ENCODE results near the gene LRRK1.

The LRRK1 gene

GRCh38 chr15:100898661-100899462 lies 20.3 kb upstream of the LRRK1 start:
- Histone ChIP-seq H3K27ac (ENCODE audit: low read depth, low read length, poor library complexity, severe bottlenecking) (no peak overlapping the region), H3K4me3 (ENCODE audit: low read depth, low read length, poor library complexity, severe bottlenecking) (no peak overlapping the region), H3K4me1 (ENCODE audit: insufficient read depth, low read length, severe bottlenecking) (peaks cover 12% of the 10 kb centered on the region), H2AFZ (ENCODE audit: low read length) (no peak overlapping the region), H4K20me1 (ENCODE audit: insufficient read depth, low read length) (no peaks in the 10 kb centered on the region), H3F3A (ENCODE audit: insufficient read depth, low read length) (no peaks in the 10 kb centered on the region), H3K9ac (ENCODE audit: low read length) (no peak overlapping the region), H3K9me2 (ENCODE audit: low read depth, low read length) (no peaks in the 10 kb centered on the region), H3K27me3 (ENCODE audit: insufficient read depth, low read length) (no peaks in the 10 kb centered on the region), H3K36me3 (ENCODE audit: insufficient read depth, low read length) (no peaks in the 10 kb centered on the region), H3K9me3 (ENCODE audit: low read length) (no peaks in the 10 kb centered on the region), H3K79me2 (ENCODE audit: insufficient read depth, low read length) (no peaks in the 10 kb centered on the region), H3K4me2 (ENCODE audit: low read length) (no peak overlapping the region)
- no peak for TF ChIP-seq EZH2 (IDR thresholded peaks at IDR 0.05; ENCODE audit: borderline replicate concordance, low read length)
- TF ChIP-seq CTCF (IDR thresholded peaks at IDR 0.05; ENCODE audit: low read length), result no peak

- Histone ChIP-seq H2AFZ (ENCODE audit: low read length) (no peak overlapping the region), H3K4me1 (ENCODE audit: insufficient read depth, low read length, severe bottlenecking) (peaks cover 12% of the 10 kb centered on the region), H3K79me2 (ENCODE audit: insufficient read depth, low read length) (no peaks in the 10 kb centered on the region), H3F3A (ENCODE audit: insufficient read depth, low read length) (no peaks in the 10 kb centered on the region), H3K9me2 (ENCODE audit: low read depth, low read length) (no peaks in the 10 kb centered on the region), H3K4me2 (ENCODE audit: low read length) (no peak overlapping the region), H3K4me3 (ENCODE audit: low read depth, low read length, poor library complexity, severe bottlenecking) (no peak overlapping the region), H3K9ac (ENCODE audit: low read length) (no peak overlapping the region), H3K9me3 (ENCODE audit: low read length) (no peaks in the 10 kb centered on the region), H3K36me3 (ENCODE audit: insufficient read depth, low read length) (no peaks in the 10 kb centered on the region; the same call in 1 of the 2 replicates), H4K20me1 (ENCODE audit: insufficient read depth, low read length) (no peaks in the 10 kb centered on the region), H3K27me3 (ENCODE audit: insufficient read depth, low read length) (no peaks in the 10 kb centered on the region), H3K27ac (ENCODE audit: low read depth, low read length, poor library complexity, severe bottlenecking) (no peak overlapping the region)
- TF ChIP-seq CTCF (IDR thresholded peaks at IDR 0.05; ENCODE audit: low read length), result no peak
- TF ChIP-seq EZH2 (IDR thresholded peaks at IDR 0.05; ENCODE audit: borderline replicate concordance, low read length), result no peak
Measured at GRCh38 chr15:100899601-100900000, 19.6 kb upstream of the LRRK1 start.

- Histone ChIP-seq H3K4me1 (ENCODE audit: insufficient read depth, low read length, severe bottlenecking) (peaks cover 12% of the 10 kb centered on the region), H3F3A (ENCODE audit: insufficient read depth, low read length) (no peaks in the 10 kb centered on the region), H3K27me3 (ENCODE audit: insufficient read depth, low read length) (no peaks in the 10 kb centered on the region), H3K79me2 (ENCODE audit: insufficient read depth, low read length) (no peaks in the 10 kb centered on the region), H3K9ac (ENCODE audit: low read length) (no peak overlapping the region), H3K4me3 (ENCODE audit: low read depth, low read length, poor library complexity, severe bottlenecking) (no peak overlapping the region), H4K20me1 (ENCODE audit: insufficient read depth, low read length) (no peaks in the 10 kb centered on the region), H3K27ac (ENCODE audit: low read depth, low read length, poor library complexity, severe bottlenecking) (no peak overlapping the region), H2AFZ (ENCODE audit: low read length) (no peak overlapping the region), H3K9me2 (ENCODE audit: low read depth, low read length) (no peaks in the 10 kb centered on the region), H3K9me3 (ENCODE audit: low read length) (no peaks in the 10 kb centered on the region), H3K36me3 (ENCODE audit: insufficient read depth, low read length) (no peaks in the 10 kb centered on the region; the same call in 1 of the 2 replicates), H3K4me2 (ENCODE audit: low read length) (no peak overlapping the region)
- TF ChIP-seq EZH2 (IDR thresholded peaks at IDR 0.05; ENCODE audit: borderline replicate concordance, low read length) (no peak), CTCF (IDR thresholded peaks at IDR 0.05; ENCODE audit: low read length) (no peak)
Measured at GRCh38 chr15:100900136-100900794, 18.9 kb upstream of the LRRK1 start.
